ENCODE results near the gene USP6NL.

- TF ChIP-seq POLR2AphosphoS5 (IDR thresholded peaks at IDR 0.05) (no peak), POLR2A (IDR thresholded peaks at IDR 0.05) (no peak), CTCF (IDR thresholded peaks at IDR 0.05) (no peak), EP300 (IDR thresholded peaks at IDR 0.05) (no peak)
These were observed 80.6 kb downstream of the USP6NL start for GRCh38 chr10:11530806-11531205.

All from sigmoid colon (tissue), 4 donors.